Medulla oblongata (tissue), 1 donor: ENCODE measurements around the gene TFPI2.

Experiments used
- DNase-seq: peaks from one replicate; pipeline ENCODE4 v3.0.0-alpha.2; 2015; ENCODE audit errors: extremely low spot score

The TFPI2 gene

GRCh38 chr7:93858857-93859256 is 31.7 kb downstream of the TFPI2 start:
- no peak for DNase-seq

- DNase-seq, result no peak
Measured at GRCh38 chr7:93856323-93856722, 34.2 kb downstream of the TFPI2 start.

DNA sequence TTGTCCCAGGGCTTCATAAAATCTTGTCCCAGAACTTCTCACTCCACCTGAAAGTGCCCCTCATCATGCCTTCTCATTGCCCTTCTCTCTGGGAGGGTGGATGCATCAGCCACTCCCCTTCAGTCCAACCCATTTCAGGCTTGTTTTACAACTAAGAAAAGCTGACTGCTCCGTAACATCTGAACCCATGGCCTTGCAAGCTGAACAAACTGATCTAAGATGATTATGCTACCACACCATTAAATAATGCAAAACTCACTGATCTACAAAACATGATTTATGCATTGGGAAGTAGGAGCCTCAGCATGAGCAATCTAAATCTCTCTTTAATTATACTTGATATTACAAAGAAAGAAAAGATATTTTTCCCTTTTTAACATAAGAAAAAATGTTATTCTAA is 34.8 kb downstream of the TFPI2 start:
- DNase-seq, result no peak

DNA sequence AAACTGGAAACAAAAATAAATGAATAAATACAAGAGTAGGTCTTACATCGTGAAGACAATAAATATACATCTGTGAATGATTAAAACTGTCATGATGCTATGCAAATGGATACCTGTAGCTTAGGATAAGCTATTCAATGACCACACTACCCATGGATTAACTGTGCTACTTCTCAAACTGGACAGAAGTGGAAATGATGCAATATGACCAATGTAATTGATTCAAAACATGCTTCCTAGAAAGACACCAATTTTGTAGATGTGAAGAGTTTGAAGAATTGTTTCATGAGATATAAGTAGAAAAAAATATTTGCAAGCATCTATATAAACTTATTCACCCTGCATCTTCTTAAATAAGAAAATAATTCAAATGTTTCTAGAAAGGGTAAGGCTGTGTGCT is 36.1 kb downstream of the TFPI2 start:
- DNase-seq, result no peak

- no peak for DNase-seq
Measured at GRCh38 chr7:93851536-93851935, 39.0 kb downstream of the TFPI2 start.

DNA sequence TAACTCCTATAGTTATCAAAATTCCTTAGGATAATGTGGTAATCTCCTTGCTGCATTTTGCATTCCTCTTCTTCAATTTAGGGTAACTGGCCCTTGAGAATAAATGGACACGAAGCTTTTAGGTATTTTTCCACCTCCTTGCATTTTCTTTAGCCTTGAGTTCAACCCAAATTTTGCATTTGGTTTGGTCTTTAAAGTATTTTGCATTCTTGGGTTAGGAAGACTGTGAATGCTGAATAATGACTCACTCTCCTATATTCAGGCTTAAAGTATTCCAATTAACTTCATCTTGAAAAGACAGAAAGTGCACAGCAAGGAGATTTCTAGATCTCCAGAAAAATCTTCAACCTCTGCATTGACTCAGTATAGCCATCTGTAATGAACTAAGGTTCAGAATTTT is 47.3 kb downstream of the TFPI2 start:
- DNase-seq, result no peak

GRCh38 chr7:93838966-93839365 is 51.6 kb downstream of the TFPI2 start:
- peak; percentile 3 for DNase-seq

GRCh38 chr7:93837245-93837644 is 53.3 kb downstream of the TFPI2 start:
- no peak for DNase-seq

DNA sequence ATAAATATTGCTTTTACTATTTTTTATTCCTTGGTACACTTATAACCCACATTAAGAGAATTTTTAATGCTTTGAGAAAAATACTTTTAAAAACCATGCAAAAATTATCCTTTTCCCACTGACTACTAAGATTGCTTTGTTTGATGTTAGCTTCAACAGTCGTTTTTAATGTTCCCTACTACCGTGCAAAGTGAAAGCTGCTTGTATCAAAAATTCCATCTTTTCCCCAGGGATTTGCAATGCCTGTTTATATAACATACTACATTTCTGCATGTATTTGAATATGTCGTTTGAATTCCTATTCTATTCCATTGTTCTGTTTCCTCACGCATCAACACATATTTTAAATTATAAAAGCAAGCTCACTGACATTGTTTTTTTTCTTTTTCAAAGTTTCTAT is 54.4 kb downstream of the TFPI2 start:
- DNase-seq, result no peak

- no peak for DNase-seq
Measured at GRCh38 chr7:93835702-93836101, 54.9 kb downstream of the TFPI2 start.
